Lung microvascular endothelial cell (primary cell): ENCODE measurements around the gene GFM1. TPM values are rescaled to one million over a fixed set of nuclear protein-coding genes. Genes with fewer than 3 reads are reported as not detected.

Source experiments
- DNase-seq, 2 donors: peaks; one replicate each; pipeline versions ENCODE4 v3.0.0 to v3.0.0-alpha.2; 2010; ENCODE audit warnings: low read depth in 2 of 2
- total RNA-seq: library from RNA; depleted of rRNA; stranded (reverse); fragments of >200 nt; gene quantifications from 2 replicates; pipeline ENCODE4 v1.2.1, GENCODE V29; 2014

Gene GFM1
- total RNA-seq, 1 donor from 2014 or later, result 103 TPM

- DNase-seq, result no peak
Observed at GRCh38 chr3:158723991-158724390, 79.7 kb downstream of the GFM1 start.

DNA sequence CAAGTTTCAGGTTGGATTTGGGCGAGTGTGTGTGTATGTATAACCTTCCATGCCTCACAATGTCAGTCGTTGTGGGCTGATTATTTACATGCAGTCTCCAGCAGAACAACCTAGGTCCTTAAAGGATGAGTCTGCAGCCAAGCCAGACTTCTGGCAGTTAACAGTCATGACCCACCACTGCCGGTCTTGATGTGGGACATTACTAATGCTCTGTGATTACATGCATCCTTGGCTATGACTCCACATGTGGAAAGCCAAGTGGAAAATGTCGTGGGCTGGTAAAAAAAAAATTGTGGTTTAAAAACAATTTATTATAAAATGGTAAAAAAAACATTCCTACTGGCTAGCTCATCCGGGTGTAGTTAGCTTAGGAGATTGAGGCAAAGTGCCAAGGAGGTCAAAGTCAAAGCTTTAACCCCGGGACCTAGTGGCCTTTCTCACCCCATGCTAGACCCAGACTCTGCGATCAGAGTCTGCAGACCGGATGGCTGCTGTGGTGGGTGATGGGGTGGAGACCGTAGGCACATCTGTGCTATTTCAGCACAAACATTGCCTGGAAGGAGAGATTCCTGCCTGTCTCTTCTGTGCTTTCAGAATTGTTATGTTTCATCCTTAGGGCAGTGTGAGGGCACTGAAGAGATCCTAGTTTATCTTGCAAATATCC, 81.2 kb downstream of the GFM1 start:
- peak; percentile 90 to 93 for DNase-seq

DNA sequence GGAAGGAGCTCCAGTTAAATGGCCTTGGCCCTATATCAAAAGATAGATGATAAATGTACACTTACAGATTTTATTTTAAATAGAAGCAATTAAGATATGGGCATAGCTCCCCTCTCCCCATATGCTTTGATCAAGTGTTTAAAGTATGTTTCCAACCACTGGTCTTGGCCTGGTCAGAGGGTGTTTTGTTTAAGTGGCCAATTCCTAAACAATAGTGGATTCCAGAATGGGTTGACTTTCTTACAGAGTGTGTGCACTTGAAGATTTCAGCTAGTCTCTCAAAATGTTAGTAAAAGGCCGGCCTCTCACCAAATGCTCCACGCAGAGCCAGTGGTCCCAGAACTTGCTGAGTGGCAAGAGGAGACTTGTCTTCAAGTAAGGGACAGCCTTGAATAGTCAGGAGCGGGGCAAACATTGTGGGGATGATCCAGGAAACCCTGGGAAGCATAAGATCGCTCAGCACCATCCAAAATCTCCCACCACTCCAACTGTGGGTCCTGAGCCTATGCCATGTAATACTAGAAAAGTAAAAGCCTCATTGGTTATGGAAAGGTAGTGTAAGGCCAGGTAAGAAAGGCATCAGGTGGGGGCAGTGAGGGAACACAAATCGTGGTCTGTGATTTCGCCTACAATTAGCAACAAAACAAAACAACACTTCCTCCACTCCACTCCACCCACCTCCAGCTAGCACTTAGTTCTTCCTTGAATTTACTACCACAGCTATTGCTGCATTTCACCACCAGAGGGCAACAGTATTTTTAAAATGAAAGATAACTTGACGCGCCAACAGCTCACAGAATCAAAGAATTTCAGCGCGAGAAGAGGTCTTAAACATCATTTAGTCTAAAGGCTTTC, 83.1 kb downstream of the GFM1 start:
- peak; percentile 80 to 81 for DNase-seq

DNA sequence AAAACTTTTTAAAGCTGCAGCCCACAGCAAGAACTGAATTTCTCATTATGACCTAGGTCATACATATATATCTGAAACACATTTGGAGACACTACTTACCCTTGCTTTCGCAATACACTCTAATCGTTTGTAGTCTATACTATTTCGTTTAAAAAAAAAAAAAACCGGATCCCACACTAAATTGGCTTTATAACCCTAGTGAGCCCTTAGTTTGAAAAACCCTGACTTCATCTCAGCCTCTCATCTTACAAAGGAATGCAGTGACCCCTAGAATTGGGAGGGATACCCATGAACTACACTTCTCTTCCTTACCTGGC, 83.7 kb downstream of the GFM1 start:
- no peak for DNase-seq

- DNase-seq, result no peak
Observed at GRCh38 chr3:158728851-158729250, 84.5 kb downstream of the GFM1 start.

DNA sequence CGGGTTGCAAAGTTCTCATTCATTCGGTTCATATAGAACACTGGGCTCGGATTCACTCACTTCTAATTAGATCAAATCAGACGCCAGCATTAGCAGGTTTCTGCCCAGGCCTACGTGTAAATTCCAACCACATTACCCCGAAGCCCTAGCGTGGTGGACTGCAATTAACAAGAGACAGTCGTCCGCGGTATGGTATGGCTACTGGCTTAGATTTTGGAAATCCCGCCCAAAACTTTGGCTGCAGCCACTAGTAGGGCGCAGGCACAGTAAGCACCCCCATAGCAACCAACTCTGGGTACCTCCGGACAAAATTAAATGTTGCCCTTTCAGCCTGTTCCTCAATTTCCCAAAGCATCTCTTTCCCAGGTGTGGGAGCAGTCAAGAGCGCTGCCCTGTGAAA, 87.2 kb downstream of the GFM1 start:
- DNase-seq, result no peak

- DNase-seq, result peak; percentile 68 to 71
Observed at GRCh38 chr3:158731938-158732855, 87.9 kb downstream of the GFM1 start, which contains the start of gene RARRES1. Gene RARRES1 (minus strand): TSS chr3:158732457. CDS start chr3:158732415, 42 bp downstream.

GRCh38 chr3:158732856-158733200, 88.5 kb downstream of the GFM1 start:
- no peak for DNase-seq

DNA sequence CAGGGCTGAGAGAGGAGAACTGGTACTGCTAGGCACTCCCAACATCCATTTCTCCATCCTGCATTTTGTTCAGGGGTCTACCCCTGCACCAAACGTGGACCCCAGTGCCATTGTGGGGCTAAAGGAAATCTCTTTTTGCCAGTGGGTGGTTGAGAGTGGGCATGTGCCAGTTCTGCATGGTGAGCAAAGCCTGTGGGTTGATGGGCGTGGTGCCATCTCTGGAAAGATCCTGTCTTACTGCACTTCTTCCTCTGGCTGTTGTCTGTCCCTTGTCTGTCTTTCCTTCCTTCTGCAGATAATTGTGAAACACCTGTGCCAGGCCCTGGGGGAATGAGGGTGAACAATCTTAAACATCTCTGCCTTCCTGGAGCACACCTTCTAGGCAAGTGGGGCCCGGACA, 89.3 kb downstream of the GFM1 start:
- no peak for DNase-seq

DNA sequence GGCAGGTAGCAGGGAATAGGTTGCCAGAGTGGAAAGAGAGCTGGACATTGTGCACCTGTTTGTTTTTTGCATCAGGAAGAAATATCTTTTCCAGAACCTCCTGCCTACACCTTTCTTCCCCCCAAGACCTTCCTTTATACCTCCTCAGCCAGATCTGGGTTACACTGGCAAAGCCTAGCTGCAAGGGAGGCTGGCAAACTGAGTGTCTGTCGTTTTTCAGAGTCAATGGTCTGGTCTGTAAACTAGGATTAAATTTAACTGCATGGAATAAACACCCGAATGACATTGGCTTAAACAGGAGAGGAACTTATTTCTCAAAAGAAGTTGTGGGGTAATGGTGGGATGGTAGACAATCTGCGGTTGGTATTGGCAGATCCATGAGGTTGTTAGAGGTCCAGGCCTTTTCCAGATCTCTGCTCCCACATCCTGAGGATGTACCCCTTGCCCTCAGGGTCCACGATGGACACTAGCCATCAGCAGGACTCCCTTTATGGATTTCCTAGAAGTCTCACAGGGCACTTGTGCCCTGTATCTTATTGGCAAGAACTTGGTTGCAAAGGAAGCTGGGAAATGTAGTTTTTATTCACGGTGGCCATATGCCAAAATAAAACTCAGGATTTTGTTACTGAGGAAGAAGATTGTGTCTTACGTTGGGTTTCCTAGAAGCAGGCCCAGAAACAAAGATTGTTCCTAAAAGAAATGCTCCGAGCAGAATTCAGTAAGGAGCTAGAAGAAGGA, 91.1 kb downstream of the GFM1 start:
- DNase-seq, result no peak

DNA sequence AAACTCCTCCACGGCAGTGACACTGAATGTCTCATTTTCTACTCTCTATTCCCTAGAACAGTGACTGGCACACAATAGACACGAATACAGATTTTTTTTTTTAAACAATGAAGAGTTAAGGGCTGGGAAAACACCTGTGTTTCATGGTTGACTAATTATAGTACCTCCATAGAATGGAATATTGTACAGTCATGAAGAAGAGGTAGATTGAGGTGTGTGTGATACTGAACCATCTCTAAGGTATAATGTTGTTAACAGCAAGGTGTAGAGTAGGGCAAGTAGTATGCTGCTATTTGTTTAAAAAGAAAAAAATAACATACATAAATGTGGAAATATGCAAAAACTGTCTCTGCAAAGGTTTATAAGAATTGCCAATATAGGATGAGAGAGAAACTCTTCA, 93.1 kb downstream of the GFM1 start:
- no peak for DNase-seq

DNA sequence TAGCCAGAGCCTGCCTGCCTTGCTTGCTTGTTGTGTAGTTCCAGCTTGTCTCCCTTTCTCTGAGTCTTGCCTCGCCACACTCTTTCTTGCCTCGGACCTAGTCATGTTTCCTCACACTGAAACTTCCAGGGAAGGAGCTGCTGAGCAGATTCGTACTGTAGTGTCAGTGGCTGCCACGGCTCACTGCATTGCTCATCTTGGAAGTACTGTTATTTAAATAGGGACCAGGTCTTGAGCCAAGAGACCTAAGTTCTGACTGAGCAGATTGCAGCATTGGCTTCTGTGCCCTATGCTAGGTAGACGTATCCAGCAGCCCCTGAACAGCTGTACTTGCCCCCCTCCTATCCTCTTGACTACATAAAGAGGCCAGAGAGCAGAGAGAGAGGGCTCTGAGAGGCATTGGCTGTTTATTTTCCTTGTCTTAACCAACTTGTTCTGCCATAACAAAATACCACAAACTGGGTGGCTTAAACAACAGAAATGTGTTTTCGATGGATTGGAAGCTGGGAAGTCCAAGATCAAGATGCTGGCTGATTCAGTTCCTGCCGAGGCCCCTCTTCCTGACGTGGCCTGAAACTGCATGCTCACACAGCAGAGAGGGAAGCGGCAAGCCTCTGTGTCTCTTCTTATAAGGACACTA, 93.8 kb downstream of the GFM1 start:
- DNase-seq, result peak in 1 of 2 donors; percentile 58

- no peak for DNase-seq
Observed at GRCh38 chr3:158738653-158739052, 94.3 kb downstream of the GFM1 start.

DNA sequence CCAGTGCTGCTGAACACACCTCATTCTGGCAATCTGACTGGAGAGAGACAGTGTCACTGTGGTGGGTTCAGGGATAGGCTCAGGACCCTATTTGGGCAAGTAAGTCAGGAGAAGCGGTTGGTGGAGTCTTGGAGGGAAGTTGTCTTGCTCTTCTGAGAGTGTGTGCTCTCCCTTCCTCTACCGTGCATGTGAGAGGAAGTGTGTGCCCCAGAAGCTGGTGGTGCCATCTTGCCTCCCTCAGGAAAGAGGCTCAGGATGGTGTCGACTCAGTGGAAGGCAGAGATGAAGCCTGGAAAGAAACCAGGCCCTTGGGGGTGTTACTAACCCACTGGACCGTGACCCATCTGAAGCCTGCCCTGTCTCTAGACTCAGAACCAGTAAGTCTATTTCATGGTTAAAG, 94.8 kb downstream of the GFM1 start:
- no peak for DNase-seq

- DNase-seq, result no peak
Observed at GRCh38 chr3:158739661-158740060, 95.3 kb downstream of the GFM1 start.

Other genes starting within 250 kb of the GFM1 start
- gene MLF1, start 73.3 kb upstream of the GFM1 start, total RNA-seq, result 4.8 TPM in 2 replicates
- gene LXN, start 28.1 kb downstream of the GFM1 start, total RNA-seq, result 36.7 and 46.4 TPM in 2 replicates
- gene RARRES1, start 87.9 kb downstream of the GFM1 start, total RNA-seq, result 1.8 and 2.4 TPM in 2 replicates
- 55.4 and 77.6 TPM in 2 replicates for gene MFSD1, start 157.5 kb downstream of the GFM1 start, total RNA-seq